GM19238 (cell line): ENCODE measurements around the gene B4GALNT3.

Experiments
- DNase-seq: peaks from one replicate; pipeline ENCODE4 v3.0.0; 2011; ENCODE audit warnings: low spot score; ENCODE audit not compliant: insufficient read length

Gene B4GALNT3

DNA sequence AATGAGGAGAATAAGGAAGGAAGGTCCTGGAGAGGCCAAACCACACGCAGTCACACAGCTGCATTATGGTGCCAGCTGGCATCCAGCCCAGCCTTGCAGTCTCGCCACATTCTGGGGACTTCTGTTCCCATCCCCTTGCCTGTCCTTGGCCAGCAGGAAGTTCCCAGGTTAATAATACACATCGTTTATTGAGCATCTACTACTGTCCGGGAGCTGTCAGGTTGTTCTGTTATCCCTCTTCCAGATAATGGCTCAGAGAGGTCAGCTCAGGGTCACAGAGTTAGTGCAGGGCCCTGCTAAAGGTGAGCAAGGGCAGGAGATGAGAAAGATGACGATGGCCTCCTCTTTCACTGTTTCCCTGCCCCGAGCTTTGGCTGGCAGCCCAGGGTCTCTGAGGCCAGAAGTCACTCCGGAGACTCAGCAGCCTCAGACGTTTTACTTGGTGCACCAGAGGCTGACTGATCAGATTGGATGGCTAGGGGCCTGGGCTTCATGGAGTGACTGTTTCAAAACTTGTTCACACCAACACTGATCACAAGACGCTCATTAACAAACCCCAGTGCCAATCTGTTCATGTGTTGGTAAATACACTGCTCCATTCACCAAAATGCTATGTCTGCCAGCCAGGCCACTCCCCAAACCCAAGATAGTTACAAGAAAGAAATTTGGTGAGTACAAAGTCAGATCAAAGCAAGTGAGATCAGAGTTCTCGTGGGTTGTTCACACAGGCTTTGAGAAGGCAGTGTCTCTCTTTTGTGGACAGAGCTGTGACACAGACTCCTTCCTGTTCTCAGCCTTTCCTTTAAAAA is 79.2 kb downstream of the B4GALNT3 start:
- DNase-seq, result no peak

DNA sequence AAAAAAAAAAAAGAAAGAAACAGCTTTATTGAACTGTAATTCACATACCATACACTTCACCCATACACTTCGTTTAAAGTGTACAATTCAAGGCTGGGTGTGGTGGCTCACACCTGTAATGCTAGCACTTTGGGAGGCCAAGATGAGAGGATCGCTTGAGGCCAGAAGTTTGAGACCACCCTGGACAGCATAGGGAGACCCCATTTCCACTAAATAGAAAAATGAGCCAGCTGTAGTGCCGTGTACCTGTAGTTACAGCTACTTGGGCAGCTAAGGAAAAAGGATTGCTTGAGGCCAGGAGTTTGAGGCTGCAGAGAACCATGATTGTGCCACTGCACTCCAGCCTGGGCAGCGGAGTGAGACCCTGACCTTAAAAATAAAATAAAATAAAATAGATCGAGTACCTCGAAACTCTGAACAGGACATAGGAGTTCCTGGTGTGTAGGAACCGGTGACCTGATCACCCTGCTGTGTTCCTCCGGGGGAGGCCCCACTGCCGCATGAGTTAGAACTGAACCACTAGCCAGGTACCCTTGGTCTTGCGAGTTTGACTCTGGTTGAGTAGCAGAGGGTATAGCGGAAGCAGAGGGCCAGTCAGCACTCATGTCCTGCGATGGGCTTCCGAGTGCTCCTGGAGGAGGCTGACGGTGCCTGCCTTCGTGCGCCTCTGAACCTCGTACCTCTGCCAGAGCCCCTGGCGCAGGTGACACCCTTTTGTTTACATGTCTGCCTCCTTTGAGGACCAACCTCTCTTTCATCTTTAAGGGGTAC is 80.0 kb downstream of the B4GALNT3 start:
- DNase-seq, result no peak

DNA sequence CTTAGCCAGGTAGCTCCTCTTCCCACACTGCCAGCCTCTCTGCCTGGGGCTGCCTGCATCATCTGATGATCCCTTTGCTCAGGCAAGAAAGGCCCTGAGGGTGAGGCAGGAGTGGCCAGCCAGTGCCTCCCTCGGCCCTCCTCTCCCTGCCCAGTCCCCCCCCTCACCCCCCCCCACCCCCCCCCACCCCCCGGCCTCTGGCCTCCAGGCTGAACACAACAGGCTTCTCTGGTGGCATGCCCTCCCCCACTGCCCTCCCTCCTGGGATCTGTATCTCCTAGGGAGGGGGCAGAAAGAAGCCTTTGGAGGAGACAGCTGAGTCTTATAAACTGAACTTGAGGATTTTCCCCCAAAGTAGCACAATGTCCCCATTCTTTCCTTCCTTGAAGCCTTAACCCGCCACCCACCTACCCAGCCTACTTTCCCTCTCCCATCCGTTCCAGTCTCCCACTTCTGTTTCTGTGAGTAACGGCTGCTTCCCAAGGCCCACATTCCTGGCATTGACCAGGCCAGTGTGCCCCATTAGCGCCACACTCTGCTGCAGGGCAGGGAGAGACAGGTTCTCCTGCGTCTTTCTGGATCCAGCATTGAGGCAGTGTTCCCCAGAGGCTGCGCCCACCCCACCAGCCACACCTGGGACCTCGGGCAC is 82.1 kb downstream of the B4GALNT3 start:
- no peak for DNase-seq

DNA sequence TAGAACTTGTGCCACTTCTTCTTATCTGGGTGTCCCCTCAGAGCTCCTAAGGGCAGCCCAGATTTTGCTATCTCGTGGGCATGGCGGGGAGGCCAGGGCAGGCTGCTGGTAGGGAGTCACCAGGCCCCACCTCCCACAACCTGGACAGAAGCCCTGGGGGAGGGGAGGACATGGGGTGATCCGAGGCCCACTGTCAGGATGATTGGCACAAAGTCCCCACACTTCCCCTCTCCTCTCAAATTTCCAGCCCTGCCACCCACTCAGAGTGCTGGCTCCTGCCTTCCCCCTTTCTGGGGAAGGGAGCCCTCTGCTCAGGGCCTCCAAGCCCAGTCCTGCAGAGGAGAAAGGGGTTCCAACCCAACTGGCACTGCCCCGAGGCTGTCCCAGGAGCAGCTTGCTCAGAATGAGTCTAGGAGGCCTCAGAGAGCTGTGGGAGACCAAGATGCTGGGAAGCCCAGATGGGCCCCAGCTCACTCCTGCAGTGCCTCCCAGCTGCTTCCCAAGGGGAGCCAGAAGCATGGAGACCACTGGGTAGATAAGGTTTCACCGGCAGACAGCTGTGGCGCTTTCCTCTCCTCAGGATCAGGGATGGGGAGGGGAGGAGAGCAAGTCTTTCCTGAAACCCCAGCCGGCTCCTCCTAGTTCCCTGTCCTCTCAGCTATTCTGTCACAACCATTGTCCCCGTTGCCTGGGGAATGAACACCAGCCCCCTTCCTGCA is 82.8 kb downstream of the B4GALNT3 start:
- no peak for DNase-seq

DNA sequence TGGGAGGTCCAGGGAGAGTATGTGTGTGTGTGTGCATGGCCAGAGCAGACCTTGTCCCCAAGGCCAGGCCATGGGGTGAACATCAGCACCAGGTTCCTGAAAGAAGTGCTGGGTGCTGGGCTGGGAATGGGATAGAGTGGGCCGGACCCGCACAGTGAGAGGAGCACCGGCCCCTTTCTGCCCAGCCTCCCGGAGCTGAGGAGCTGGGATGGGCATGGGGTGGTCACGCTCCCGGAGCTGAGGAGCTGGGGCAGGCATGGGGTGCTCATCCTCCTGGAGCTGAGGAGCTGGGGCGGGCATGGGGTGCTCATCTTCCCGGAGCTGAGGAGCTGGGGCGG is 83.3 kb downstream of the B4GALNT3 start:
- no peak for DNase-seq

DNA sequence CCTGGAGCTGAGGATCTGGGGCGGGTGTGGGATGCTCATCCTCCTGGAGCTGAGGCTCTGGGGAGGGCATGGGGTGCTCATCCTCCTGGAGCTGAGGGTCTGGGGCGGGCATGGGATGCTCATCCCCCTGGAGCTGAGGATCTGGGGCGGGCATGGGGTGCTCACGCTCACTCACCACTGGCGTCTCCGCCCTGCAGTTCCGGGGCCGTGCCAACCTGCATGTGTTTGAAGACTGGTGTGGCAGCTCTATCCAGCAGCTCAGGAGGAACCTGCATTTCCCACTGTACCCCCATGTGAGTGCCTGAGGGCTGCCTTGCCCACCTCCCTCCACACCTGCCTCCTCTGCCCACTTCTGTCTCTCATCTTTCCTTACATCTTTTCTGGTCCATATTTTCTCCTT is 84.4 kb downstream of the B4GALNT3 start:
- no peak for DNase-seq

DNA sequence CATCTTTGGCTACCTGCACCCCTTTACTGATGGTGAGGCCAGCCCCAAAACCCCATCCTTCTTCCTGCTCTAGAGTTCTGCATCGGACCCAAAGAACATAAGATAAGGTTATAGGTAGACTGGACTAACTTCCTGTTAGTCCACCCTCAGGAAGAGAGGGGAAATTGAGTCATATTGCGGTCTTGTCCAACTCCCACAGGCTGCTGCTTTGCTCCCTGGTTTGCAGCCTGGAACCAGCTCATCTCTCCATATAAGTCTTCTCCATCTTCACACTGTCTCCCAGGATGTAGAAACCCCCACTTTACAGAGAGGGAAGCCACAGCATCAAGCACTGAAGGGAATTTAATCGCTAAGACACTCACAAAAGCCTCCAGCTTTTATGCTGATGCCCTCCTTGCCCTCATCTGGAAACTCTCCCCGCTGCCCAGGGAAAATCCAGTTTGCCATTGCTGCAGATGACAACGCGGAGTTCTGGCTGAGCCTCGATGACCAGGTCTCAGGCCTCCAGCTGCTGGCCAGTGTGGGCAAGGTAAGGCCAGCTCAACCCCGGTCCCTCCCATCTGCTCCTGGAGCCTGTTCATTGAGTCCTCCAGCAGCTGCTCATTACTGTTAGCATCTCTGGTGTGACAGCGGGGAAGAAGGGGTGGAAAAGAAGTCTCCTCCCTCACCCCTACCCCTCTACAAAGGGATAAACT is 85.3 kb downstream of the B4GALNT3 start:
- DNase-seq, result no peak

DNA sequence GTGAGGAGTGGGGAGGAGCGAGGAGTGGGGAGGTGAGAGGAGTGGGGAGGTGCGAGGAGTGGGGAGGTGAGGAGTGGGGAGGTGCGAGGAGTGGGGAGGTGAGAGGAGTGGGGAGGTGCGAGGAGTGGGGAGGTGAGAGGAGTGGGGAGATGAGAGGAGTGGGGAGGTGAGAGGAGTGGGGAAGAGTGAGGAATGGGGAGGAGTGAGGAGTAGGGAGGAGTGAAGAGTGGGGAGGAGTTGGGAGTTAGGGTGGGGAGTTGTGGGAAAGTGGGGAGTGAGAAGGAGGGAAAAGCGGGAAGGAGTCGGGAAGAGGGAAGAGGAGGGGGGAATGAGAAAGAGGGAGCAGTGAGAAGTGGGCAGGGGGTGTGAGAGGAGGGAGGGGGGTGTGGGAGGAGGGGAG is 86.1 kb downstream of the B4GALNT3 start:
- no peak for DNase-seq

DNA sequence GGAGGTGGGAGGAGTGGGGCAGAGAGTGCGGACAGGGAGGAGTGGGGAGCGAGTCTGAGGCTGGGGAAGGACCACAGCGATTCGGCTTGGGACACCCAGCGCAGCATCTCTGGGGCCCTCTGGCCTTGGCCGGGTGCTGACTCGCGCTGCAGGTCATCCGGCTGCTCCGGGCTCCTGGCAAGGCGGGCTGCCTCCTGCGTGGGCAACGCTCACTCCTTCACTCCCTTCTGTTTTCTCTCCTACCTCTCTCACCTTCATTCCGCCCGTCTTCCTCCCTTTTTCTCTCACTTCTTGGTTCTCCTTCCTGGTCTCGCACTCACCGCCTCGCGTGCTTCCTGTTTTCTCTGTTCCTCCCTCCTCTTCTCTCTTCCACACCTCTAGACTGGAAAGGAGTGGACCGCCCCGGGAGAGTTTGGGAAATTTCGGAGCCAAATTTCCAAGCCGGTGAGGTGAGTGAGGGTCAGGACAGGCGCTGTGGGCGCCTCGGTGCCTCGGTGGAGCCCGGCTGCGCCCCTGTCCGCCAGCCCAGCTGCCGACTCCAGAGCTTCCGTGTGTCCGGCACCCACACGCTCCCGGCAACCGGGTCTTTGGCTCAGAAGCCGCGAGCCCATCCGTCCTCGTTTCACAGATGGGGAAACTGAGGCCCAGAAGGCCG is 86.7 kb downstream of the B4GALNT3 start:
- DNase-seq, result no peak

DNA sequence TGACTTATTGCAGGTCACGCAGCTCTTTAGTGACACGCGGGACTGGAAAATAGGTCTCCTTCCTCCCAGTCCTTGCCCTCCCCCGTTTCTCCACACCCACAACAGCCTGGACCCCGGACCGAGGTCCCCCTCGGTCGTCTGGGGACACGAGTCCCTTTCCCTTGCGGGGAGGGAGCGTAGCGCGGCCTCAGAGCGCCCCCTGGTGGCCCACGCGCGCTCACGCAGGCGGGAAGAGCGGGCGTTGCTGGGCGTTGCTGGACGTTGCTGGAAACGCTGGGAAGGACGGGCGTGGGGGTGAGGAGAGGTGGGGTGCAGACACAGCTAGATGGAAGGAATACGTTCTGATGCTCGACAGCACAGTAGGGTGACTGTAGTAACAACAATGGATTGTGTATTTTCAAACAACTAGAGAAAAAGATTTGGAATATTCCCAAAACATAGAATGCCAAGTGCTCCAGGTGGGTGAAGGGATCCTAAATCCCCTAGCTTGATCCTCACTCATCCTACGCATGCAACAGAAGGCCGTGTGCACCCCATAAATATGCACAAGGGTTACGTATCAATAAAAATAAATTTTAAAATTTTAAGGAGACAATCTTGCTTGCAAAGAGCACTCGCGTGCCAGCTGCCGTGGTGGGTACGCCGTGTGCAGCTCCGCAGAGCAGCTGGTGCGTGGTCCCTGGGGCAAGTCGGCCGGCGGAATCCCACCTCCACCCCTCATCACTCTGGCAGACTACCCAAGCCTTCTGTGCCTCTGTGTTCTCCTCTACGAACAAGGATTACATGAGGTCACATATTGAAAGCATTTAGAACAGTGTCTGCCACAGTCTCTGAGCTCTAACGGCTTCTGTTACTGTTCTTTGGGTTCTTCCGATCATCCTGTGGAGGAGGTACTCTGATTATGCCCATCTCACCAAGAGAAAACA is 87.4 kb downstream of the B4GALNT3 start:
- DNase-seq, result peak; percentile 85

DNA sequence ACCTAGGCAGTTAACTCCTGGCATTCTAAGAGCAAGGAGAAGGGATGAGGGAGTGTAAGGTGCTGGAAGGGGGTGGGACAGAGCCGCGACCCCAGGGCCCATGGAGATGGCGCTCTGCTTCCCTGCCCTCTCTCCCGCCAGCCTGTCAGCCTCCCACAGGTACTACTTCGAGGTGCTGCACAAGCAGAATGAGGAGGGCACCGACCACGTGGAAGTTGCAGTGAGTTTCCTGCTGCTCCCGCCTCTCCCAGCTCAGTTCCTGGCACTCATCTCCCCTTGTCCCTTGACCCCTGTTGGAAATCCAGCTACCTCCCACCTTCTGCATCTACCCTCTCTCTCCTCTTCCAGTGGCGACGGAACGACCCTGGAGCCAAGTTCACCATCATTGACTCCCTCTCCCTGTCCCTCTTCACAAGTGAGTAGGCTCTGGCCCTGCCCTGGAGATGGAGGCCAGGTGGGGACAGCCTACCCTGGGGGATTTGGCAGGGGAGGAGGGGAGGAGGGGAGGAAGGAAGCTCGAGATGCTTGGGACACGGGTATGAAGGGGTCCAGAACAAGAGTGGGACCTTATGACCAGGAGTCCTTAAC is 88.2 kb downstream of the B4GALNT3 start:
- DNase-seq, result no peak

DNA sequence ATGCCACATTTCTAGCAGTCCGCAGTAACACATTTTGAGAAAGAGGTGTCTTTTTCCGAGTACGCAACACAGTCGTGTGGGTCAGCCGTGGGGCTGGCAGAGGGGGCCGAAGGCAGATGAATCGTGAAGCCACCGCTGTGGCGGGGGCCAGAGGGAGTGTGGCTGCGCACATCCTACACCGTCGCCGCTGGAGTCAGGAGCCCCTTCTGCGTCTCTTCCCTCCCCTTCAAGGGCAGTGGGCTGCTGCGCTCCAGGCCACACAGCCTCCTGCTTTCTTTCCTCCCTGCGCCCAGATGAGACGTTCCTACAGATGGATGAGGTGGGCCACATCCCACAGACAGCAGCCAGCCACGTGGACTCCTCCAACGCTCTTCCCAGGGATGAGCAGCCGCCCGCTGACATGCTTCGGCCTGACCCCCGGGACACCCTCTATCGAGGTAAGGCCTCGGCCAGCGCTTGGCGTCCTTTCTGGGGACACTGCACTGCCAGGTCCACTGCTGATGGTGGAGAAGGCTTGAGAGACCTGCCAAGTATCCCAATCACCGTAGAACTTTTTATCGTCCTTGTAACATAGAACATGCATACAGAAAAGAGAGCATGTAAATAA is 89.8 kb downstream of the B4GALNT3 start:
- DNase-seq, result no peak

DNA sequence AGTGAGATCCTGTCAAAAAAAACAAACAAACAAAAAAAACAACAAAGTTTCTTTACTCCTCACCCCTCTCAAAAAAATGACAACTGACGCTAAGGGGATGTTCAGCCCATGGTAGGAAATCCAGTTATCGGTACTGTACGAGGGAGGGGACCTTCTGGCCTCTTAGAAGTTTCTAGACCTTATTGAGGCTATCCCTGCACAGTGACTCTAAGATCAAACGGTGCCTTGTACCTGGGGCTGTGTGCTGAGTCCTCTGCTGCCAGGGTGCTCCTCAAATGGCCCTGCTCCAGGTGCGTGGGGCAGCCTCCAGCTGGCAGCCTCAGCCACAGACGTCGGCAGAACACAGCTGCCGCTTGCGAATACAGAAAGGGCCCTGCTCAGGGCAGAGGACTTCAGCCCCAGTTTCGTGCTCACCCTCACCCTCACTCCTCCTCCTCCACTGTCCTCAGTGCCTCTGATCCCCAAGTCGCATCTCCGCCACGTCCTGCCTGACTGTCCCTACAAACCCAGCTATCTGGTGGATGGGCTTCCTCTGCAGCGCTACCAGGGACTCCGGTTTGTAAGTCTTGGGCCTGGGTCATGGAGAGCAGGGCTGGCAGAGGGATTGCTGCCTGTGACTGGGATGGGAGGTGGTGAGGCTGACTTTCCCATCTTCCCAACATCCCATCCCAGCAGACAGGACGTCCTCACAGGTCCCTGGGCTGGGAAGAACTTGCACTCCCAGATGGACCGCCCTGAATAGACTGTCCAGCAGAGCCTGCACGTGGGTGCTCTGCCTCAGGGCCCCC is 90.9 kb downstream of the B4GALNT3 start:
- no peak for DNase-seq

DNA sequence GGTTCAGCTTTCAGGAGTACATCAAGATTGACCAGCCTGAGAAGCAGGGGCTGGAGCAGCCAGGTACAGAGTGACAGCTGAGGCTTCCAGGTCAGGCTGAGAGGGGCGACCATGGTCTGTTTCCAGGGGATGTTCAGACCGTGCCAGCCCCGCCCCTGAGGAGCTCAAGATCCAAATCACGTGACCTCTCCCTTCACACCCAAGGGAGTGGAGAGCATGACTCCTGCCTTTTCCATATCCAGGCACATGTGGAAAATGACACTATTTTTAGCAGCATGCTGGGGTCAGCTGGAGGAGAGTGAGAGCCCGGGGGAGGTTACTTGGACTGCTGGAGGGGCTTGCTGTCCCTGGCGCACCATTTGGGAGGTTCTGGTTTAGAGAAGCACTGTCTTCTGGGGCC is 92.7 kb downstream of the B4GALNT3 start:
- no peak for DNase-seq

DNA sequence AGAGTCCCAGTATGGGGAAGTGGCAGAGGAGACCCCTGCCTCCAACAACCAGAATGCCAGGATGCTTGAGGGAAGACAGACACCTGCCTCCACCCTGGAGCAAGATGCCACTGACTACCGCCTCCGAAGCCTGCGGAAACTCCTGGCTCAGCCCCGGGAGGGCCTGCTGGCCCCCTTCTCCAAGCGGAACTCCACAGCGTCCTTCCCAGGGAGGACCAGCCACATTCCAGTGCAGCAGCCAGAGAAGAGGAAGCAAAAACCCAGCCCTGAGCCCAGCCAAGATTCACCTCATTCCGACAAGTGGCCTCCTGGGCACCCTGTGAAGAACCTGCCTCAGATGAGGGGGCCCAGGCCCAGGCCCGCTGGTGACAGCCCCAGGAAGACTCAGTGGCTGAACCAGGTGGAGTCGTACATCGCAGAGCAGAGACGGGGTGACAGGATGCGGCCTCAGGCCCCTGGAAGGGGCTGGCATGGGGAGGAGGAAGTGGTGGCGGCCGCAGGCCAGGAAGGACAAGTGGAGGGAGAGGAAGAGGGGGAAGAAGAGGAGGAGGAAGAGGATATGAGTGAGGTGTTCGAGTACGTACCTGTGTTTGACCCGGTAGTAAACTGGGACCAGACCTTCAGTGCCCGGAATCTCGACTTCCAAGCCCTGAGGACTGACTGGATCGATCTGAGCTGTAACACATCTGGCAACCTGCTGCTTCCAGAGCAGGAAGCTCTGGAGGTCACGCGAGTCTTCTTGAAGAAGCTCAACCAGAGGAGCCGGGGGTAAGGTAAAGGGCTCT is 93.7 kb downstream of the B4GALNT3 start:
- no peak for DNase-seq

DNA sequence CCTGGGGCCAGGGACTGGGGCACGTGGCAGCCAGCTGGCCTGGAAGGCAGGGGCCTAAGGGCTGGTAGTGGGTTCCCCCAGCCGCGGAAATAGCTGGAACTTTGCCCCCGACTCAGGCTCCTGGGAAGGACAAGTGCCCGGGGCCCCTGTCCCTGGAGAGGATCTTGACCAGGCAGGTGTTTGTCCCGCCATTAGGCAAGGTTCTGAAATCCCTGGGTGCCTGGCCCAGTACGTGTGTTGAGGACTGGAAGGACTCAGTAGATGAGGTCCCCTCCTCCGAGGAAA is 94.2 kb downstream of the B4GALNT3 start:
- DNase-seq, result no peak

DNA sequence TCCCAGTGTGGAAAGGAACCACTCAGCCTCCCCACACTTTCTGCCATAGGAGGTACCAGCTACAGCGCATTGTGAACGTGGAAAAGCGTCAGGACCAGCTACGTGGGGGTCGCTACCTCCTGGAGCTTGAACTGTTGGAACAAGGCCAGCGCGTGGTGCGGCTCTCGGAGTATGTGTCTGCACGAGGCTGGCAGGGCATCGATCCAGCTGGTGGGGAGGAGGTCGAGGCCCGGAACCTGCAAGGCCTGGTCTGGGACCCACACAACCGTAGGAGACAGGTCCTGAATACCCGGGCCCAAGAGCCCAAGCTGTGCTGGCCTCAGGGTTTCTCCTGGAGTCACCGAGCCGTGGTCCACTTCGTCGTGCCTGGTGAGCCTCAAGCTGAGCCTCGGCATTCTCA is 96.8 kb downstream of the B4GALNT3 start:
- DNase-seq, result no peak
